ENCODE measurements around the gene ZNF582.
"Not testable (repeated sequence)": the region's sequence is repeated elsewhere in the genome, so short reads cannot be mapped to it uniquely, and the experiment has no call there.

The ZNF582 gene

GRCh38 chr19:56351208-56351607 lies 42.1 kb downstream of the ZNF582 start:
- no peak for DNase-seq (ENCODE audit: low spot score)

GRCh38 chr19:56350416-56351045 lies 42.8 kb downstream of the ZNF582 start:
- peak; percentile 60 for DNase-seq (ENCODE audit: low spot score)

GRCh38 chr19:56348289-56348877 lies 45.0 kb downstream of the ZNF582 start:
- DNase-seq (ENCODE audit: low spot score): peak; percentile 7

- DNase-seq (ENCODE audit: low spot score): no peak
These were observed 46.1 kb downstream of the ZNF582 start for GRCh38 chr19:56347163-56347778.

GRCh38 chr19:56341948-56342347 lies 51.4 kb downstream of the ZNF582 start:
- DNase-seq (ENCODE audit: low spot score): no peak

GRCh38 chr19:56339031-56339430 lies 54.3 kb downstream of the ZNF582 start:
- DNase-seq (ENCODE audit: low spot score): not testable (repeated sequence)

GRCh38 chr19:56337077-56337476 lies 56.3 kb downstream of the ZNF582 start:
- not testable (repeated sequence) for DNase-seq (ENCODE audit: low spot score)

GRCh38 chr19:56335371-56335770 lies 58.0 kb downstream of the ZNF582 start:
- DNase-seq (ENCODE audit: low spot score): not testable (repeated sequence)

GRCh38 chr19:56333506-56333905 lies 59.8 kb downstream of the ZNF582 start:
- DNase-seq (ENCODE audit: low spot score): peak; percentile 51

Measured in CD4-positive, alpha-beta T cell treated with Interleukin-15 for 4 hours (primary cell).